ENCODE measurements around the gene CLEC6A. TPM values are rescaled to one million over a fixed set of nuclear protein-coding genes. Genes with fewer than 3 reads are reported as not detected.
A peak's percentile ranks its signal among the peaks of the same experiment; 100 is the strongest.
"Not testable (repeated sequence)": the region's sequence is repeated elsewhere in the genome, so short reads cannot be mapped to it uniquely, and the experiment has no call there.

The CLEC6A gene
- total RNA-seq, 1 experiment from 2014 or later: not detected

DNA sequence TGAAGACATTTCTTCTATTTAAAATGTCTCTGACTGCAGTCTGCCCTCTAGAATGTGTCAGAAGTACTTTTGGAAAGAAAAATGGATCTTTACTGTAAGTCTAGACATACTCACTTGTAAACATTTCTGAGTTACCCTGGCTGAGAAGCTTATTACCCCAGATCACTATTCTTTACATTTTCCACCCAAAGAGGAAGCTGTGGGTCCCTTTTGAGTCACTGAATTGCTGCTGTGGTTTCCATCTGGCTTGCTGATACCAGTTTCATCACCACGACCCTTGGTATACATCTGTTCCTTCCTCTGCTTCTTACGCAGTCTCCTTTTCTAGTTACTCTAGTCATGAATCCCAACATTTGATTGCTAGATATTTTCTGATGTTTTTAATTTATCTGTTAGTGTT, 37.3 kb downstream of the CLEC6A start:
- H3K9me2 ChIP-seq (ENCODE audit: insufficient read depth): no peaks in the 10 kb centered on the region
- H3K27ac ChIP-seq: no peak overlapping the region
- H3K4me1 ChIP-seq (replicated peaks; ENCODE audit: insufficient read depth): no peaks in the 10 kb centered on the region
- TF ChIP-seq, protein P1, sequence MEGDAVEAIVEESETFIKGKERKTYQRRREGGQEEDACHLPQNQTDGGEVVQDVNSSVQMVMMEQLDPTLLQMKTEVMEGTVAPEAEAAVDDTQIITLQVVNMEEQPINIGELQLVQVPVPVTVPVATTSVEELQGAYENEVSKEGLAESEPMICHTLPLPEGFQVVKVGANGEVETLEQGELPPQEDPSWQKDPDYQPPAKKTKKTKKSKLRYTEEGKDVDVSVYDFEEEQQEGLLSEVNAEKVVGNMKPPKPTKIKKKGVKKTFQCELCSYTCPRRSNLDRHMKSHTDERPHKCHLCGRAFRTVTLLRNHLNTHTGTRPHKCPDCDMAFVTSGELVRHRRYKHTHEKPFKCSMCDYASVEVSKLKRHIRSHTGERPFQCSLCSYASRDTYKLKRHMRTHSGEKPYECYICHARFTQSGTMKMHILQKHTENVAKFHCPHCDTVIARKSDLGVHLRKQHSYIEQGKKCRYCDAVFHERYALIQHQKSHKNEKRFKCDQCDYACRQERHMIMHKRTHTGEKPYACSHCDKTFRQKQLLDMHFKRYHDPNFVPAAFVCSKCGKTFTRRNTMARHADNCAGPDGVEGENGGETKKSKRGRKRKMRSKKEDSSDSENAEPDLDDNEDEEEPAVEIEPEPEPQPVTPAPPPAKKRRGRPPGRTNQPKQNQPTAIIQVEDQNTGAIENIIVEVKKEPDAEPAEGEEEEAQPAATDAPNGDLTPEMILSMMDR (conservative IDR thresholded peaks at IDR 0.05): no peak
- no peak for TF ChIP-seq EZH2 (IDR thresholded peaks at IDR 0.05; ENCODE audit: low read depth)
- no peaks in the 10 kb centered on the region for H4K20me1 ChIP-seq (ENCODE audit: insufficient read depth)
- H3K79me2 ChIP-seq (ENCODE audit: low read depth): no peaks in the 10 kb centered on the region
- H3K4me3 ChIP-seq: no peak overlapping the region
- POLR2A ChIA-PET (ENCODE audit: unreplicated experiment): no interaction called here
- H3K27me3 ChIP-seq (ENCODE audit: insufficient read depth, low read depth): peaks cover 14% of the 10 kb centered on the region
- H3K4me2 ChIP-seq: no peak overlapping the region
- peak in 1 of 2 experiments; percentile 15 for DNase-seq
- H3K36me3 ChIP-seq (ENCODE audit: low read depth): no peaks in the 10 kb centered on the region
- H3K9me3 ChIP-seq (ENCODE audit: insufficient read depth, low read depth): no peaks in the 10 kb centered on the region
- intact Hi-C loops (cut with micrococcal nuclease; ENCODE audit: unreplicated experiment): no loop called here
- no TSS peak for BruUV-seq (replicated peaks)
- CTCF ChIA-PET: no interaction called here
- H2AFZ ChIP-seq: no peak overlapping the region
- H3F3A ChIP-seq (ENCODE audit: insufficient read depth, low read depth): no peaks in the 10 kb centered on the region

DNA sequence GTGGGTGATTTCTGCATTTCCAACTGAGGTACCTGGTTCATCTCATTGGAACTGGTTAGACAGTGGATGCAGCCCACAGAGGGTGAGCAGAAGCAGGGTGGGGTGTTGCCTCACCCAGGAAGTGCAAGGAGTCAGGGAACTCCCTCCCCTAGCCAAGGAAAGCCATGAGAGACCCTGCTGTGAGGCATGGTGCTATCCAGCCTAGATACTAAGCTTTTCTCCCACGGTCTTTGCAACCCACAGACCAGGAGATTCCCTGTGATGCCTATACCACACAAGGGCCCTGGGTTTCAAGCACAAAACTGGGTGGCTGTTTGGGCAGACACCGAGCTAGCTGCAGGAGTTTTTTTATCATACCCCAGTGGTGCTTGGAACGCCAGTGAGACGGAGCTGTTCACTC, 39.9 kb downstream of the CLEC6A start:
- H2AFZ ChIP-seq; H3K4me3 ChIP-seq; BruUV-seq (replicated peaks); H3K4me2 ChIP-seq; H3K79me2 ChIP-seq (ENCODE audit: low read depth); intact Hi-C loops (cut with micrococcal nuclease; ENCODE audit: unreplicated experiment); H3K36me3 ChIP-seq (ENCODE audit: low read depth); H3K9me2 ChIP-seq (ENCODE audit: insufficient read depth); POLR2A ChIA-PET (ENCODE audit: unreplicated experiment); H3K9me3 ChIP-seq (ENCODE audit: insufficient read depth, low read depth); H3K4me1 ChIP-seq (replicated peaks; ENCODE audit: insufficient read depth); H4K20me1 ChIP-seq (ENCODE audit: insufficient read depth); H3K27ac ChIP-seq; CTCF ChIA-PET; H3F3A ChIP-seq (ENCODE audit: insufficient read depth, low read depth); DNase-seq: not testable (repeated sequence)
- H3K27me3 ChIP-seq (ENCODE audit: insufficient read depth, low read depth): peaks cover 32% of the 10 kb centered on the region

DNA sequence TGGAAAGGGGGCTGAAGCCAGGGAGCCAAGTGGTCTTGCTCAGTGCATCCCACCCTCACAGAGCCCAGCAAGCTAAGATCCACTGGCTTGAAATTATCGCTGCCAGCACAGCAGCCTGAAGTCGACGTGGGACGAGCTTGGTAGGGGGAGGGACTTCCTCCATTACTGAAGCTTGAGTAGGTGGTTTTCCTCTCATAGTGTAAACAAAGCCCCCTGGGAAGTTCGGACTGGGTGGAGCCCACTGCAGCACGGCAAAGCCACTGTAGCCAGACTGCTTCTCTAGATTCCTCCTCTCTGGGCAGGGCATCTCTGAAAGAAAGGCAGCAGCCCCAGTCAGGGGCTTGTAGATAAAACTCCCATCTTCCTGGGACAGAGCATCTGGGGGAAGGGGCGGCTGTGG, 40.3 kb downstream of the CLEC6A start:
- DNase-seq; BruUV-seq (replicated peaks); CTCF ChIA-PET; intact Hi-C loops (cut with micrococcal nuclease; ENCODE audit: unreplicated experiment); H4K20me1 ChIP-seq (ENCODE audit: insufficient read depth); H3K36me3 ChIP-seq (ENCODE audit: low read depth); POLR2A ChIA-PET (ENCODE audit: unreplicated experiment); H3K9me3 ChIP-seq (ENCODE audit: insufficient read depth, low read depth); H3K4me2 ChIP-seq; H3K27ac ChIP-seq; H2AFZ ChIP-seq; H3F3A ChIP-seq (ENCODE audit: insufficient read depth, low read depth); H3K4me1 ChIP-seq (replicated peaks; ENCODE audit: insufficient read depth); H3K9me2 ChIP-seq (ENCODE audit: insufficient read depth); H3K79me2 ChIP-seq (ENCODE audit: low read depth); H3K4me3 ChIP-seq: not testable (repeated sequence)
- H3K27me3 ChIP-seq (ENCODE audit: insufficient read depth, low read depth): peaks cover 32% of the 10 kb centered on the region

DNA sequence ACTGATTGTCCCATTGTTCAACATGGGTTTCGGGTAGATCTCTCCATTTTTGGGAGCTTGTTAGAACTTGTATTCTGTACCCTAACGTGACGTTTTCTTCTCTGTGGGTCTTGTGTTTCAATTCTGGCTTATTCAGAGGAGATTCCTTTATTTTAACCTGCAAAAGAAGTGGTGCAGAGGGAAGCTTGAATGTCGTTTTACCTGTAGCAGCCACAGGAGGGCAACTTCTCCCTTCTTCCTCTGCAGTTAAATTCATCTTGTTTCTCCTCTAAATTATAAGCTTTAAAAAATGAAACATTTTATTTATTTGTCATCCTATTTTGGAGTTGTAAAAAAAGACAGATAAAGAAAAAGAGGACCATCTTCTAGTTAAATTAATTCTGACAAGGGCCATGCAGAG, 43.9 kb downstream of the CLEC6A start:
- DNase-seq: no peak

More for the DNA sequence above, 43.9 kb downstream of the CLEC6A start:
- Histone ChIP-seq H3K4me3 (no peak overlapping the region), H3F3A (ENCODE audit: insufficient read depth, low read depth) (no peaks in the 10 kb centered on the region), H4K20me1 (ENCODE audit: insufficient read depth) (peaks cover 4% of the 10 kb centered on the region; the same call in 1 of the 2 replicates), H3K27me3 (ENCODE audit: insufficient read depth, low read depth) (peaks cover 32% of the 10 kb centered on the region), H3K36me3 (ENCODE audit: low read depth) (no peaks in the 10 kb centered on the region), H3K27ac (no peak overlapping the region), H3K9me2 (ENCODE audit: insufficient read depth) (no peaks in the 10 kb centered on the region), H3K4me2 (no peak overlapping the region), H3K4me1 (replicated peaks; ENCODE audit: insufficient read depth) (no peaks in the 10 kb centered on the region), H3K9me3 (ENCODE audit: insufficient read depth, low read depth) (no peaks in the 10 kb centered on the region; the same call in 1 of the 2 replicates), H3K79me2 (ENCODE audit: low read depth) (no peaks in the 10 kb centered on the region), H2AFZ (no peak overlapping the region)
- TF ChIP-seq EZH2 (IDR thresholded peaks at IDR 0.05; ENCODE audit: low read depth): no peak
- TF ChIP-seq, protein P1 (conservative IDR thresholded peaks at IDR 0.05): peak; percentile 38; the same call in 1 of the 2 replicates
- CTCF ChIA-PET: no interaction called here
- POLR2A ChIA-PET (ENCODE audit: unreplicated experiment): no interaction called here
- intact Hi-C loops (cut with micrococcal nuclease; ENCODE audit: unreplicated experiment): no loop called here
- no TSS peak for BruUV-seq (replicated peaks)

All from PC-9 (cell line).